ENCODE results near the gene PLEKHA6.
"Not testable (repeated sequence)": the region's sequence is repeated elsewhere in the genome, so short reads cannot be mapped to it uniquely, and the experiment has no call there.

PLEKHA6 gene

DNA sequence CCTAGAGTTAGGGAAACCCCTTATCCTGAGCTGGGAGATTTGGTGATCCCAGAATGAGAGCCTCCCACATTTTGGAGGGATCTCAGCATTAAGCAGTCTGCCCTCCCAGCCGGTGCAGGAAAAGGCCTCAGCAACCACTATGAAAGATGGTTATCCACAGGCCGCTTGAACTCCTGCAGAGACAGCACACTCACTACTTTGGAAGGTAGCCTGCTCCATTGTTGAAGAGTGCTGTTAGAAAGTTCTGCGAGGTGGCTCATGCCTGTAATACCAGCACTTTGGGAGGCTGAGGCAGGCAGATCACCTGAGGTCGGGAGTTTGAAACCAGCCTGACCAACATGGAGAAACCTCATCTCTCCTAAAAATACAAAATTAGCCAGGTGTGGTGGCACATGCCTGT, 48.8 kb downstream of the PLEKHA6 start:
- DNase-seq (ENCODE audit: low read depth in 3 of 3) = not testable (repeated sequence)

DNA sequence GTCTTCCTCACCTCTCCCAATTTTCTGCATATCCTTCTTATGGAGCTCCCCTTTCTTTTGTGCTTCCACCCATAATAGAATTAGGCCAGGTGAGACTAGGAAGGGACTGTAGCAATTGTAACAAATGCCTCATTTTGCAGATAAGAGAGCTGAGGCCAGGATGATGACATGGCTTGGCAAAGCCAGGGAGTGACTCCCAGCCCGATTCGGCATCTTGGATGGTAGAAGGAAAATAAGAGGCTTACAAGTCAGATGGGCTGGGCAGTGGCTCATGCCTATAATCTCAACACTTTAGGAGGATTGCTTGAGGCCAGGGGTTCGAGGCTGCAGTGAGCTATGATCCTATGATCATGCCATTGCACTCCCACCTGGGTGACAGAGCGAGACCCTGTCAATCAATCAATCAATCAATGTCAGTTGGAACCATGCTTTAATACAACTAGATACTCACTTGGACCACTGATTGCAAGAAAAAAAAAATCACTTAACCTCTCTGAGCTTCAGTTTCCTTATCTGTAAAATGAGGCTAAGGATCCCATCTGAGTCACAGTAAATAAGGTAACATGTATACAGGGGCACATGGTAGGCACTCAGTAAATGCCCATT, 51.6 kb downstream of the PLEKHA6 start:
- DNase-seq (ENCODE audit: low read depth in 3 of 3) = no peak

DNA sequence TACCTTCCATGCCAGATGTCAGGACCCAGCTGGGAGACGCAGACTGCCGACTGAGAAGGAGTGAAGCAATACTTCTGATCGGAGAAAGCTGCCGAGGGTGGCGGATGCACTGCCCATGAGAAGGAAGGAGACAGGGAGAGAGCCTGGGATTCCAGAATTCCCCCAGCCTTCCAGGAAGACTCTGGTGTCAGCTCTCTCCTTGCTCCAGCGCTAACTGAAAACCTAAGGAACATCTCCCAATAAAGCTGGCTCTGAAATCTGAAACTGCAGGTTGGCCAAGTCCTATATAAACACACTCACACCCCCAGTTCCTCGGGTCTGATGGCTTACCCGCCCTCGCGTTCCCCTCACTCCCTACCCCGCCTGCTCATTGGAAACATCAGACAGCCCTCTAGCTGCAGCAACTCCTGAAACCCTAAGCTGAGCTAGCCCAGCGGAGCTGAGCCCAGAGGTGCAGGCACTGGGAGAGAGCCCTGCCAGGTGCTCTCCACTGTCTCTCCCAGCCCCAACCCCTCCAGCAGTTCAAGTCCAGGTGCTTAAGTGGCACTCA, 52.3 kb downstream of the PLEKHA6 start:
- DNase-seq (ENCODE audit: low read depth in 3 of 3) = no peak

DNA sequence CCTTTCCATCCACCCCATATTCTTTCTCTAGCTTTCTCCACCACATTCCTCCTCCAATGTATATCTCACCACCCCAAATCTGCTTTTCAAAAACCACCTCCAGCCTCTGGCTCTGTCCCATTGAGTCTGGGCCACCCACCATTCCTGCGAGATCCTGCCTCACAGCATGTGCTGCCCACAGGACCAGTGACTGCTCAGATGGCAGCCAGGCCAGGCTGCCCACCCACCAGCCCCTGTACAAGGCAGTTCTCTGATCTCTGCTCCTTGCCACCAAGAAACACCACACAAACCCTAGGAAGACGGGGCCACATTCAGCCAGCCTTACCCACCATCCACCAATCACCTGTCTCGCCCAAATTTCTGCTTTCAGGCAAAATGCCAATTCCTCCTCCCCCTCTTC, 53.7 kb downstream of the PLEKHA6 start:
- DNase-seq (ENCODE audit: low read depth in 3 of 3) = no peak

DNA sequence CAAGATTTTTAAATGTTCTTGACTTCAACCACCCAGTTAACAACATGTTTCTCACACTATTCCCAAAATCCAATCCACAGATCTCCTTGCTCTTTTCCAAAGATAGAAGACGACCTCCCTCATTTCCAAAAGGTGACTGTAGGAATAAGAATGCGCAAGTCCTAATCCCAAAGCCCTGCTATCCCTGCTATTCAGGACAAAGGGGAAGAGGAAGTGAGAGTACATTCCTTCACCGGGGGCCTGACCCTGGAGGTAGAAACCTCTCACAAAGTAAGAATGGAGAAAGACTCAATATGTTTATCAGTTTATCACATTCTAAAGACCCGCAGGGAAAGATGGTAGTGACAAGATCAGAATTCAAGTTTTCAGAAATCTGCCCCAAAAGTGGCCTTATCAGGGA, 55.7 kb downstream of the PLEKHA6 start:
- DNase-seq (ENCODE audit: low read depth in 3 of 3) = no peak

DNA sequence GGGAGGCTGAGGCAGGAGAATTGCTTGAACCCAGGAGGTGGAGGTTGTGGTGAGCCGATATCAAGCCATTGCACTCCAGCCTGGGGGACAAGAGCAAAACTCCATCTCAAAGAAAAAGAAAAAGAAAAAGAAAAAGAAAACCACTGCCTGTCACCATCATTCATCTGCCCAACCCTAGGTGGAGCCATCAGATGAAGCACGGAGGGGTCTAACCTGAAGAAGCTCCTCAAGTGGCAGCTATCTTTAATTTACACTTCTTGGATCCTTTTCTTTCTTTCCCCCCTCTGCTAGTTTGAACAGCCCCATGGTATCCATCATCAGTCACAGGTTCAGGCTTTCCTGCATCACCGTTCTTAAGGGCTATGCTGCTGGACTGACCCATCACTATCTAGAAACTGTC, 57.0 kb downstream of the PLEKHA6 start:
- DNase-seq (ENCODE audit: low read depth in 3 of 3) = no peak

DNA sequence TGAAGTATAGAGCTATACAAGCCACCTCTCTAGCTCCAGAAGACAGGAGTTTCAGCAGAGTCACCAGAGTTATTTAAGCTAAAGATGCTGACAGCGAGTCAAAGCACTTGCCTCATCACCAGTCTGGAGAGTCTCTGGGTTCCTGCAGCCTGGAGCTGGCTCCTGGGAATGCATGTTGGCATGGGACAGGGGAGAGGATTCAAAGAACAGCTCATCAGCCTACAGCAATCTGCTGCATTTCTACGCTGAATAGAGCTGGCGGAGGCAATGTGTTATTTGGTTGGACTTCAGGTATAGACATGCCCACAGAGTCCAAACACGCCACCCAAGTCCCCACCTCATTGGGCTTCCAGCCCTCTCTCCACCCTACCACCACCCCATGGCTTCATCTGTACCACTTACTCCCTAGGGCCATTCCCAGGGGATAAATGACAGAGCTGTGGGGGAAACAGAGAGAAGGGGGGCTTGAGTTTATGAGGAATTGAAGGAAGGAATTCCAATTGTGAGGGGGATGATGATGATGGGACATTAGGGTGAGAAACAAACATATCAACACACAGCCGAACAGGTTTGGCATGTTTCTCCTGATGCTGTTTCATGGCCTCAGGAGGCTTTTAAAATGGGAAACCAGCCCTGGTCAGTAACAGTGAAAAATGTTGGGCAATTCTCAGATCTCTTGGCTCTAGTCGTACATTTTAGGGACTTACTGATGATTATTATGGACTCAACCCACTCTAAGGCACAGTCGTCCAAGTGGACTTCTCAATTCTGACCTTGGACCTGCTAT, 58.4 kb downstream of the PLEKHA6 start:
- DNase-seq (ENCODE audit: low read depth in 3 of 3) = no peak

DNA sequence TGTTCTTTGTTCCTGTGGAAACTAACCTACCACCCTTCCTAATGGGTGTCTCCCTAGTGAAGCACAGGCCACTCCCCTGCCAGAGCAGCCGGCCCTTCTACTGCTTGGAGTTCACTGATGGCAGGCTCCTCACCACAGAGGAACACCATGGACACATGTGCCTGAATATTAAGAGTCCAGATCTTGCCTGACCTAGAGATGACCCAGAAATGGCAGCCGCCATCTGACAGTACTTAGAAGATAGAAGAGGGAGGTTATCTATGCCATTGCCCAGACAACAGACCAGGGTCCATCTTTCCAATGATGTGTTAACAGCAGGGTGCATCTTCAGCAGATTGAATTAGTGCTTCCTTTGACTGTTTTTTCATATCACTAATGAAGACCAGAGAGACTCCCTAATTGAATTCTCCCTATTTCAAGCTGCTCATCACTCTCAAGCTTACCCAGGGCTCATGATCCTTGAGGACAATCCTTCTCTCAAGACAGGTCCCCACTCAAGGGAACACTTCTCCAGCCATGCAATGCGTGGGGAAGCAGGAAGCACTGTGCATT, 59.8 kb downstream of the PLEKHA6 start:
- DNase-seq (ENCODE audit: low read depth in 3 of 3) = no peak

DNA sequence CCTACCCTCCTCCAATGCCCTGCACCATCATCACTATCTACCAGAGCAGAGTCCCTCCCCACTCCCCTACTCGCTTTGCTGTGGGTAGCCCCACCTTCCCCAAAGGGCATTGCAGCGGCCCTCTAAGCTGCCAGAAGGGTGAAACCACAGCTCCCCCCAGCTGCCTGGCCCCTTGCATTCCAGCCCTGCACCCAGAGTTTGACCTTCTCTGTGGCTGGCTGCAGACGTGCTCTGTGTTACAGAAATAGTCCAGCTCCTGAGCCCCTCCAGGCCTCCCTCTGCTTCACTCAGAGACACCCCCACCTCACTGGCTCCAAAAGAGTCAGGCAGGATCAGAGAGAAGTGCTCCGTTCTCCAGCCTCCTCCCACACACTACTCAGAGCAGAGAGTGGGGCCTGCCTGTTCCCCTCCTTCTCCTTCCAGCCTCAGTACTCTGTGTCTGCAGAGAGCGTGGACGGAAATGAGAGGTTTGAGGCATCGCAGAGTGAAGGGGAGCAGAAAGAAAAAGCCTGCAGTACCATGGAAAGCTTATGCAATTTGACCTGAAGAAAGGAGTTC, 63.2 kb downstream of the PLEKHA6 start:
- DNase-seq (ENCODE audit: low read depth in 3 of 3) = no peak

DNA sequence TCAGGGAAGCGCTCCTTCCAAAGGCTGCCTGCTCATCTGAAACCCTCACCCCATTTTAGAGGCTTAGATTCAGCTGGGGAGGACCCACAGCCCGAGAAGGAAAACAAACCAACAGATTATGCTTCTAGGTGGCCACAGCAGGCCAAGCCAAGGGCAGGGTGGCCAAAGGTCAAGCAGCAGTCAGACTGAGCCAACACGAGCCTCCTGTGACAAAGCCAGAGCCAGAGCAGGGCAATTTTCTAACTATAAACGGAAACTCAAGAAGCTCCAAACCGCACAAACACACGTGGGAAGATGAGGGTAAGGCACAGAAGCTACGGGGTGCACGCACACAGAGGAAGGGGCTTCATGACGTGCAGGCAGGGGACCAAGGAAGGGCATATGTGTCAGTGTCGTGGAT, 64.1 kb downstream of the PLEKHA6 start:
- no peak for DNase-seq (ENCODE audit: low read depth in 3 of 3)

DNA sequence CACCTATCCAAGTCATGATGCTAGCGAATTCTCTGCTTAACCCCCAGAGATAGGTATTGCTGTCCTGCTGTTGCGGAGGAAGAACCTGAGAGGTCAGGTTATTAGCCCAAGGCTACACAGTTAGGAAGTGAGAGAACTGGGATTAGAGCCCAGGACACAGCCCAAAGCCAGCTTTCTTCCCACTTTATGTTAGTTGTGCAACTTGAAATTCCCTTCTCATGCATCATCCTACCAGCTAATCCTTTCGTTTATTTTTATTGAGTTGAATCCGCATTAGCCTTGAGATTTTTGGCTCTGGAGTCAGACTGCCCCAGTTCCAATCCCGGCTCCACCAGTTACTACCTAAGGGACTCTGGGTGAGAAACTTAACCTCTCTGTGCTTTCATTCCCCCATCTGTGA, 65.4 kb downstream of the PLEKHA6 start:
- no peak for DNase-seq (ENCODE audit: low read depth in 3 of 3)

DNA sequence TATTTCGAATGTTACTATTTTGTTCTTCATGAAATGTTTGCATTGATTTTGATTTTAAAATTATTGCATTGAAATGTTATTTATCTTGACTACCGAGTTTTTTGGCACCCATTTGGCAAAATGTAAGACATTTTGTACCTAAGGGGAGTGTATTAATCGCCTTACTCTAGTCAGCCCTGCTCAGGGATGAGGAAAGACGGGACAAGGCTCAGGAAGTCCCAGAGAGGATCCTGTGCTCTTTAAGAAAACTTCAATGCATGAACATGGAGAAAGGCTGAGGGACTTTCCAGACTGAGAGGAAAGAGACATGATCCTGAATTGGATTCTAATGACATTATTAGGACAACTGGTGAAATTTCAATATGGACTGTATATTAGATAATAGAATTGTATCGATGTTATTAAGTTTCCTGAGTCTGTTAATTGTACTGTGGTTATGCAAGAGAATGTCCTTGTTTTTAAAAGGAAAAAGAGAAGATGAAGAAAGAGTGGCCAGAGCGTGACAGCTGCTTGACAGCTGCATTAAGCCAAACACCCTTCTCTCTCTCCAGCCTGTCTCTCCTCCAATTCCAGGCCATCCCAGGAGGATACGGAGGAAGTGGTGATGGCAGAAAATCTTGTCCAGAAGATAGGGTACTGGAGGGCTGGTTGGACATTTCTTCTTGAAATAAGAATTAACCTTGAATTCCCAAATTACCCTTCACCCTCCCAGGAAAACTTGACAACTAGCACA, 66.0 kb downstream of the PLEKHA6 start:
- no peak for DNase-seq (ENCODE audit: low read depth in 3 of 3)

DNA sequence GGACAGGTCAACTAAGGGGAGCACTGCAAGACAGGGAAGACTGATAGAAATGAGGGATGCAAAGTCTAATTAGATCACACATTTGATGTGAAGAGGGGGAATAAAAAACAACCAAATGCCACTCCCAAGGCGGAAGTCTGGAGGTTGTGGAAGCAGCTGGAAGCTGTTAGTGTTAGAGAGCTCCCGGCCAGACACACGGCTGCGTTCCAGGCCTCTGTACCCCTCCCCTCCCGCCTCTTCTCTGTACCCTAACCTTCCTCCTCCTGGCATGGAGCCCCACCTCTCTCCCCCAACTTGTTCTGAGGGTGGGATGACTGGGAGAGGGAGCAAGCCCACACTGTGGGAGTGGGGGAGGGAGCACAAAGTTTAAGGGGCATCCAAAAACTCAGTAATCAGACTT, 67.0 kb downstream of the PLEKHA6 start:
- no peak for DNase-seq (ENCODE audit: low read depth in 3 of 3)

DNA sequence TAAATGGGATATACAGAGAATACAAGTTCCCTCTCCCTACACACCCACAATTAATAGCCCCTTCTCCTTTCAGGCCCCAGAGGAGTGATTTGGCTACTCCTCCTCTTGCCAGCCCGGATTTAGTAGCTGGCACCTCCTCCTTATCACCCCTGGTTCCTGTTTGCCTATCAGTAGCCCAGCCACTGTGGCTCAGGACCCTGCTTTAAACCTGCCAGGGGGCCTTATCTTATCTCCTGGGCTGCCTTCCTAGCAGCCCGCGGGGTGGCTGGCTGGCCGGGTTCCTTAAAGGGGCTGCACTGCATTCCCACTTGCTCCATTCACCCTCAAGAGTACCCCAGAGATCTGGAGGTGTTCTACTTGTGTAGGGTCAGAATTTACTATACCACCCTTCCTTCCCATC, 70.4 kb downstream of the PLEKHA6 start:
- no peak for DNase-seq (ENCODE audit: low read depth in 3 of 3)

DNA sequence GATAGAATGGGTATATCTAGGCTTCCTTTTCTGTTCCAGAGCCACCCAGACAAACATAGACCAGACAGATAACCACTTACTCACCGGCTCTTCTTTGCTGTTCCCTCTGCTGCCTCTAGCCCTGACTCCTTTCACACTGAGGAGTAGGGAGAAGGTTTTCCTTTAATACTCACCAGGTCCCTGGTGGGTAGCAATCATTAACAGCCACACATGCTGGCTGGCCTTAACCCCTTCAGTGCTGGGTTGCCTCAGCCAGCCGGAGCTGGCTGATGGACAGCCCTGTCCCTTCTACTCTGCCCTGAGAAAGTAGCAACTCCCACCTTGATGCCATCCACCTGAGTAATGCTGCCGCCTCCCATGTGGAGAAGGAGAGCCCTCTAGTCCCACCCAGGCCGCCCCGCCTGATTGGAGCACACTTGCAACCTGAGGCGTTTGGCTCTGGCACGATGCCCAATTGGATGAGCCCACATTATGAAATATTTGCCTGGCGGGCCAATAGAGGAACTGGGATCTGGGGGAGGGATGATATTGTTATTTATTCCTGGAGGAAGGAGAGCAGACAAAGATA, 71.6 kb downstream of the PLEKHA6 start:
- no peak for DNase-seq (ENCODE audit: low read depth in 3 of 3)

DNA sequence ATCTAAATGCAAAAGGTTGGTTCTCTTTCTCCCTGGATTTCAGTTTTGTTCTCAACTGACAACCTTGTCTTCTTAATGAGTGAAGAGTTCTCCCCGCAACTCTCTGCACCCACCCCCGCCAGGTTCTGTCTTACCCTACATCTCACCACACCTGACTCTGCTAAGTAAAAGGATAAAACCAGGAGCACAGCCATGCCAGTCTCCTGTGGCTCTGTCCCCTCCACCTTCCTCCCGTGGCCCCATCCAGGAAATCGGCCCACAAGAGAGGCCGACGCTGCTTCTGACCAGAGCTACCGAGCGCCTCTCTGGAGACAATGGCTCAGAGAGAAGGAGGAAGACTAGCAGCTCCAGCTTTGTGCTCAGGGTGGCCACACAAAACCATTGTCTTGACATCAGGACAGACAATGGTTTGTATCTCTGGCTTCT, 72.2 kb downstream of the PLEKHA6 start:
- DNase-seq (ENCODE audit: low read depth in 3 of 3) = no peak

DNA sequence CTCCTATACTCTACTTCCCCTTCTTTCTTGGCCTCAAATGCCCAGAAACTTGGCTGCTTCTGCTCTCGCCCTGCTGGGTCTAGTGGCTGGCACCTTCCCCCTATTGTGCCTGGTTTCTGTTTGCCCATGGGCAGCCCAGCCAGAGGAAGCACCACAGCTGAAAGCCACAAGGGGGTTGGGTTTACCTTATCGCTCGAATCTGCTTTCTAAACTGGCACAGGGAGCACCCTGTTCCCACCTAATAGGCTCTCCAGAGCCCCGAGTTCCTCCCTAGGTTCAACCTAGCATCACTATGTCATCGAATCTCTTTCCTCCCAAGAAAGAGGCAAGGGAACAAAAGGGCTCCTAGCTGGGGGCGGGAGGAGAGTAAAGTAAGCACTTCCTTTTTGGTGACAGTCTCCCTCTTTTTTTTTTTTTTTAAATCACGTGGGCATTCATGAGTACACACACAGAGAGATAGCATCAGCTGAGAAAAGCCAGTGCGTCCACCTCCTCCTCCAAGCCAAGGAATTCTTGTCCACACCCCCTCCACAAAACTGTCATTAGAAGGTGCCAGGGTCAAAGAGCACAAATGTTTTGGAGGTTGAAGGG, 72.8 kb downstream of the PLEKHA6 start:
- DNase-seq (ENCODE audit: low read depth in 3 of 3) = peak in 2 of 3 experiments; percentile 7 to 12

DNA sequence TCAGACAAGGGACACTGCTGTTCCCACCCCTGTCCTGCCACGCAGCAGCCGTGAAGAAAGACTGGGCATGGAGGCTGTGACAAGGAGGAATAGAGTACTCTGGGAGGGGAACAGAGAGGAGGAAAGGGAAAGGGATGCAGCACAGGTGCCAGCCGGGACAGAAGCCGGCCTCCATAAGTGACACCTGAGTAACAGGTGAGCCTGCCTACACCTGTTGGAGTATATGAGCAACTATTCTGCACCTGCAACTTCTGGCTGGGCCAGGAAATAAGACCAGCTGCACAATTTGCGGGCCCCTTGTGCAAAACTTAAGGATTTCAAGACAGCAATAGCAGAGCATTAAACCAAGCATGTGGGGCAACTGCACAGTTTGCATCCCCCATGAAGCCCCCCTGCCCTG, 73.4 kb downstream of the PLEKHA6 start:
- no peak for DNase-seq (ENCODE audit: low read depth in 3 of 3)

DNA sequence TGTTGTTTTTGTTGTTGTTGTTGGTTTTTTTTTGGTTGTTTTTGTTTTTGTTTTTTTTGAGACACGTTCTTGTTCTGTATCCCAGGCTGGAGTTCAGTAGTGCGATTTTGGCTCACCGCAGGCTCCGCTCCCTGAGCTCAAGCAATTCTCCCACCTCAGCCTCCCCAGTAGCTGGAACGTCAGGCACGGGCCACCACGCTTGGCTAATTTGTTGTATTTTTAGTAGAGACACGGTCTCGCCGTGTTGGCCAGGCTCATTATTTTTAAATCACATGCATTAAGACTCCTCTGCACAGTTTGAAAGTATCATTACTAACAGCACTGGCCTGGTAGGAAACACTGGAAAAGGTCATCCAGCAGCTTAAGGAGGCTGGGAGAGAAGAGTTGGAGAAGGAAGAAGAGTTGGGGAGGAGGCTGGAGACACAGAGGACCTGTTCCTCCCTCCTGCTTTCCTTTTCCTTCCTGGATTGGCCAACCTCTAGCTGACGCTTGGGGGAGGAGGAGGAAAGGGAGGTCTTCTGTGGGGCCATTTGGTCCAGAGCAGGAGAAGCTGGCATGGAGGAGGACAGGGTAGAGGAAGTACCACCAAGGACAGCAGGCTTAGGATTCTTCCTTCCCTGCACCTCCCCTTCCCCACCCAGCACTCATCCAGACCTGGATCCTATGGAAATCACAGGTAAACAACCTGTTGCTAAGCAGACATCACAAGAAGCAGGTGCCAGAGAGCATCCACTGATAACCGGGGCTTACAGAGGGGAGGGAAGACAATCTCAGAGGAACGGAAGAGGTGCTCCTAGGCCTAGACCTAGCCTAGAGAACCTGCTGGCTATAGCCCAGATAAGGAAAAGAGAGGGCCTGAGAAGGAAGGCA, 74.1 kb downstream of the PLEKHA6 start:
- DNase-seq (ENCODE audit: low read depth in 3 of 3) = no peak

DNA sequence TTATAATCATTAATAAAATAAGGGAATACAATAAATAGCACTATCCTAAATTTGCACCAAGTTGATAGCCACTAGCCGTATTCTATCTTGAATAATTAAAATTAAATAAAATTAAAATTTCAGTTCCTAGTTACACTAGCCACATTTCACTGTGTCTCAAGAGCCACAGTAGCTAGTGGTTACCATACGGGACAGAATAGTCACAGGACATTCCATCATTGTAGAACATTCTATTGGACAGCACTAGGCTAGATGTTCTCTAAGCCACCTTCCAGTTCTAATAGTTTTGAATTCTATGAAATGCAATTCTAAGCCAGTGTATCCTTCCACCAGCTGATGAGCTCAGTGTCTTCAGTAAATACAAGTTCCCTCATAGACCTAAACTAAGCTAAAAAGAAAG, 74.8 kb downstream of the PLEKHA6 start:
- no peak for DNase-seq (ENCODE audit: low read depth in 3 of 3)

Data from stimulated activated CD4-positive, alpha-beta T cell treated with anti-CD3 and anti-CD28 coated beads, TNF-alpha, amount 100 ng/mL, for 4 hours (primary cell).